HG02870 (cell line): ENCODE data around the gene SHFL.

ENCODE experiments used
- ATAC-seq: cut with Tn5 transposase; IDR thresholded peaks from one replicate; pipeline ENCODE4 v1.9.1; 2021; ENCODE audit warnings: mild to moderate bottlenecking, moderate library complexity; ENCODE audit not compliant: unreplicated experiment

SHFL gene

DNA sequence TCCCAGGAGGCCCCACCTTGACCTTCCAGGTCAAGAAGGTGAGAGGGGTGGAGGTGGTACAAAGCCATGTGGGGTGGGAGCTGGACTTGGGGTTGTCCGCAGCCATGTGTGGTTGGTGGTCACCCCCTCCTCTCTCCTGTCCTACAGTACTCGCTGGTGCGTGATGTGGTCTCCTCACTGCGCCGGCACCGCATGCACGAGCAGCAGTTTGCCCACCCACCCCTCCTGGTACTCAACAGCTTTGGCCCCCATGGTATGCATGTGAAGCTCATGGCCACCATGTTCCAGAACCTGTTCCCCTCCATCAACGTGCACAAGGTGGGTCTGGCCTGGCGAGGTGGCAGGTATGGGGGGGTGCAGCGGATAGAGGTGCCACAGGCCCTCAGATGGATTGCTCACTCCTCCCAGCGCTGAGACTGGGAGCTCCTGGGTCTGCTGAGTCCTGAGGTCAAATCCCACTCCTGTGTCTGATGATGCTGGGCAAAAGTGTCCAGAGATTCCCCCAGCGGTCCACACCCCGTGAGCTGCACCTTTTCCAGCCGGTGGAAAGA lies 21.8 kb downstream of the SHFL start:
- ATAC-seq, result no peak

- ATAC-seq, result no peak
Observed at GRCh38 chr19:10109528-10109927, 23.4 kb downstream of the SHFL start.

- ATAC-seq, result no peak
Observed at GRCh38 chr19:10110076-10110971, 24.2 kb downstream of the SHFL start.

GRCh38 chr19:10110972-10111317 lies 24.8 kb downstream of the SHFL start:
- ATAC-seq, result no peak

DNA sequence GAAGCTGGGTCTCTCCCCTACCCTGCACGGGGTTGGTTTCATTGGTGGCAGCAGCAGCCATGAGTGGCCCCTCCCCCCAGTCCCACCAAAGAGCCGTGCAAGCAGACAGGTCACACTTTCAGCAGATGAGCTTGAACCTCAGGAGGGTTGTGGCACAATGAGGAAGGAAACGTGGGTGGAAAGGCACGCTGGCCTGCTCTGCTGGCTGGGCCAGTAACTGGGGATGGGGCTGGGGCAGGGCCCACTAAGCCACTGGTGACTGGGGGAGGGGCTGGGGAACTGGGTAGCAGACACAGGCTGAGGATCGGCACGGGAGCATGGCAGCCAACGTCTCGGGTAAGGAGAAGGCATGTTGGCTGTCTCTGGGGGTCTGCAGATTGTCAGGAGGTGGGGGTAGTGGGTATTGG lies 25.3 kb downstream of the SHFL start, which contains the start of gene P2RY11:
P2RY11 (plus strand) TSS at position 289 of the 407 bp plus-strand sequence; CDS start at position 318, 29 bp downstream.
- ATAC-seq, result no peak

- no peak for ATAC-seq
Observed at GRCh38 chr19:10112037-10112761, 26.1 kb downstream of the SHFL start.

GRCh38 chr19:10112895-10113591 lies 26.9 kb downstream of the SHFL start:
- ATAC-seq, result no peak

- ATAC-seq, result no peak
Observed at GRCh38 chr19:10113592-10113963, 27.5 kb downstream of the SHFL start.

DNA sequence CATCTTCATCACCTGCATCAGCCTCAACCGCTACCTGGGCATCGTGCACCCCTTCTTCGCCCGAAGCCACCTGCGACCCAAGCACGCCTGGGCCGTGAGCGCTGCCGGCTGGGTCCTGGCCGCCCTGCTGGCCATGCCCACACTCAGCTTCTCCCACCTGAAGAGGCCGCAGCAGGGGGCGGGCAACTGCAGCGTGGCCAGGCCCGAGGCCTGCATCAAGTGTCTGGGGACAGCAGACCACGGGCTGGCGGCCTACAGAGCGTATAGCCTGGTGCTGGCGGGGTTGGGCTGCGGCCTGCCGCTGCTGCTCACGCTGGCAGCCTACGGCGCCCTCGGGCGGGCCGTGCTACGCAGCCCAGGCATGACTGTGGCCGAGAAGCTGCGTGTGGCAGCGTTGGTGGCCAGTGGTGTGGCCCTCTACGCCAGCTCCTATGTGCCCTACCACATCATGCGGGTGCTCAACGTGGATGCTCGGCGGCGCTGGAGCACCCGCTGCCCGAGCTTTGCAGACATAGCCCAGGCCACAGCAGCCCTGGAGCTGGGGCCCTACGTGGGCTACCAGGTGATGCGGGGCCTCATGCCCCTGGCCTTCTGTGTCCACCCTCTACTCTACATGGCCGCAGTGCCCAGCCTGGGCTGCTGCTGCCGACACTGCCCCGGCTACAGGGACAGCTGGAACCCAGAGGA lies 28.0 kb downstream of the SHFL start:
- no peak for ATAC-seq

- ATAC-seq, result no peak
Observed at GRCh38 chr19:10114651-10115391, 28.7 kb downstream of the SHFL start.

DNA sequence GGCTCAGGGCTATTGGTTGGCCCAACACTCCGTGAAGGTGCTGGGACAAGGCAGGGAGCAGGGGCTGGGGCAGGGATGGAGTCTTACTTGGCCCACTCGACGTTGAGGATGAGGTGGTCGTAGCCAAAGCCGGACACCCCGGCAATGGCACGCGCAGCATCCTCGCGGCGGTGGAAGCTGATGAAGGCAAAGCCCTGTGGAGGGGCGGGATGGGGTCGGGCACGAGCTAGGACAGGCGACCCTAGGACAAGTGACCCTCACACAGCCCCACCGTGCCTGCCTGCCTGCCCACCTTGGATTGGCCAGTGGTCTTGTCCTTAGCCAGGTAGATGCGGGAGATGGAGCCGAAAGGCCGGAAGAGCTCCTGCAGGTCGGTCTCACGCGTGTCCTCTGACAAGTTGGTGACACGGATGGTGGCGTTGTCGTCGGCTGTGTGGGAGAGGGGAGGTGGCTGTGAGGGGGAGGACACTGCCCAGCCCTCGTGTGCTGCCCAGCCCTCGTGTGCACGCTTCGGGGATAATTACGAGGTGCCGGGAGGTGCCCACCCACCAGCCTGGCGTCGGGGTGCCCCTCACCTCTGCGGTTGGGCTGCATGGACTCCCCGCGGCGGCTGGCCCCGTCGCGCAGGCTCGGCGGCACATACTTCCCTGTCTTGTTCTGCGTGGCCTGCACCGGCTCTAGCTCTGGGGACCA lies 29.4 kb downstream of the SHFL start:
- no peak for ATAC-seq

GRCh38 chr19:10116085-10116865 lies 30.2 kb downstream of the SHFL start:
- no peak for ATAC-seq

DNA sequence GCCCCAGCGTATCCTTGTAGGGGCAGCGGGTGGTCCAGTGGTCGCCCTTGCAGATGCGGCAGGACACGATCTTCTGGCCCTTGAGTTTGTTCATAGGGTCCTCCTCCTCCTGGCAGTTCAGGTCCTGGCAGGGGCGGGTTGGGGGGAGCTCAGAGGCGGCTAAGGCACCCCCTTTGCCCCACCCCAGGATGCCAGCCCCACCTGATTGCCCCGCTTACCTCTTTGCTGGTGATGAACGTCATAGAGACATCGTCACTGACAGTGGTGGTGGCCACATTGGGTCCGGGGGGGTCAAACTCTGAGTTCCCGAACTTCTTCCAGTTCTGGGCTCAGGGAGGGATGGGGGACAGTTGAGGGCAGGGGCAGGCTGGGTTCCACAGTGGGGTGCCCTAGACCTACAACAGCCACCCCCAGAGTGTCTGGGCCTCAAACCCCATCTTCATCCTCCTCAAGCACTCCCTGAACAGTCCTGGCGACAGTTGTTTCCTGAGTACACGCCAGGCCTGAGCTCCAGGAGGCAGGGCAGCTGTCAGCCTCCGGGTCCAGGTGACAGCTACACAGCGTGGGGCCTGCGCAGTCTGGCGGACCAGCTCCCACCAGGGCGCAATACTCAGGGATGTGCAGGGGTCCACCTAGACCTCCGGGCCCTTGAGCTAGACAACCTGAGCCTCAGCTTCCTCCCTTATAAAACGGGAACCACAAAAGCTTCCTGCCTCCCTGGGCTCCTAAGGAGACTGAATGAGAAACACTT lies 30.9 kb downstream of the SHFL start:
- ATAC-seq, result no peak

DNA sequence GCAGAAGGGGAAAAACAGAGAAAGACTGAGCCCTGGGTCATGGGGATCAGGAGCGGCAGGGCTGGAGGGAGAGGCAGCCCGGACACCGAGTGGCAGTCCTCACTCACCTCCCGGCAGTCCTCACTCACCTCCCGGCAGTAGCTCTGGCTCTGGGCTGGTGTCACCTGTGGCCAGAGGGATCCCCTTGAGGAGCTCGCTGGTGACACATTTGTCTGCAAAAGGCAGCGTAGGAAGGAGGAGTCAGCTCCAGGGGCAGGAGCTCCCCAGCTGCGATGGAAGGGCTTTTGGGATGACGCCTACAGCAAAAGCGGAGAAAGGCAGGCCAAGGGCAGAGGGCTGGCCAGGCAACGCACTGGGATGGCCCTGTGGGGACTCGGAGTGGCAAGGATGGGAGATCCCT lies 32.8 kb downstream of the SHFL start:
- no peak for ATAC-seq

- ATAC-seq, result no peak
Observed at GRCh38 chr19:10120538-10121189, 34.5 kb downstream of the SHFL start.

GRCh38 chr19:10122045-10122444 lies 35.9 kb downstream of the SHFL start:
- ATAC-seq, result no peak

DNA sequence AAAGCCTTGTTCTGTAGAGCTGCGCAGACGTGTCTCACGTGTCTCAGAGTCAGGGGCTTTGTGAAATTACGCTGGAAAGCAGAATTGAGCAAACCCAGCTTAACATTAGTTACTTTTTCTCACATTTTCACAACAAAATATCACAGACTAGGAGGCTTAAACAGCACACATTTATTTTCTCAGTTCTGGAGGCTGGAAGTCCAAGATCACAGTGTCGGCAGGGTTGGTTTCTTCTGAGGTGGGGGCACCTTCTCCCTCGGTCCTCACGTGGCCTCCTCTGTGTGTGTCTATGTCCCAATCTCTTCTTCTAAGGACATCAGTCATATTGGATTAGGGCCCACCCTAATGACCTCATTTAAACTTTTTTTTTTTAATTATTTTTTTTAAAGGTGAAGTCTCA lies 38.3 kb downstream of the SHFL start:
- ATAC-seq, result no peak
